Stimulated activated CD4-positive, alpha-beta T cell treated with anti-CD3 and anti-CD28 coated beads, Interleukin-12 subunit alpha, Interleukin-12 subunit beta, amount 100 ng/mL, for 4 hours (primary cell): ENCODE results near the gene LCA5.
"Not testable (repeated sequence)": the region's sequence is repeated elsewhere in the genome, so short reads cannot be mapped to it uniquely, and the experiment has no call there.

ENCODE experiments used
- DNase-seq: peaks from one replicate; pipeline ENCODE4 v3.0.0-alpha.2; 2020

Gene LCA5

GRCh38 chr6:79536954-79537747 is at the start of gene LCA5:
Gene LCA5, minus strand, starts transcription at chr6:79537430. Its CDS starts 18,536 bp downstream, at chr6:79518894.
- peak; percentile 71 for DNase-seq

DNA sequence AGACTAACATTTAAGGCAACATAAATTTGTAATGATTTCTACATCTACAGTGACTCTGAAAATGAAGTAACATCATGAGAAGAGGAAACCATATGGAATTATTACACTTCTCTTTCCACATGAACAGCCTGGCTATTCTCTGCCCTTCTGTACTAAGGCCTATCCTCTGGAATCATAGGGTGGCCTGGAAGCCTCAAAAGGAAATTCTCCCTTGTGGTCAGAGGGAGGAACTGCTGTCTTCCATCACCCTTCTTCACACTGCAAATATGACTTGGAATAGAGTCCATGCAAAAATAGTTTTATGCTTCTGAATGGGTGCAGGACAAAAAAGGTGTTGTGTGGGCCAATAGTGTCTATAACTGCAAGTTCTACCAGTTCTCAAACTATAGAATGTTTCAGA is 49.3 kb upstream of the LCA5 start:
- DNase-seq: no peak

GRCh38 chr6:79584332-79584731 is 47.1 kb upstream of the LCA5 start:
- DNase-seq: no peak

DNA sequence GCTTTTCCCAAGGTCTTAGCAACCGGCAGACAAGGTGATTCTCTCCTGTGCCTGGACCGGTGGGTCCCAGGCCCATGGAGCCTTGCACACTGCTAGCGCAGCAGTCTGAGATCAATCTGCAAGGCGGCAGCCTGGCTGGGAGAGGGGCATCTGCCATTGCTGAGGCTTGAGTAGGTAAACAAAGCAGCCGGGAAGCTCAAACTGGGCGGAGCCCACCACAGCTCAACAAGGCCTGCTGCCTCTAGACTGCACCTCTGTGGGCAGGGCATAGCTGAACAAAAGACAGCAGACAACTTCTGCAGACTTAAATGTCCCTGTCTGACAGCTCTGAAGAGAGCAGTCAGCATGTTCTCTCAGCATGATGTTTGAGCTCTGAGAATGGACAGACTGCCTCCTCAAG is 40.7 kb upstream of the LCA5 start:
- not testable (repeated sequence) for DNase-seq

DNA sequence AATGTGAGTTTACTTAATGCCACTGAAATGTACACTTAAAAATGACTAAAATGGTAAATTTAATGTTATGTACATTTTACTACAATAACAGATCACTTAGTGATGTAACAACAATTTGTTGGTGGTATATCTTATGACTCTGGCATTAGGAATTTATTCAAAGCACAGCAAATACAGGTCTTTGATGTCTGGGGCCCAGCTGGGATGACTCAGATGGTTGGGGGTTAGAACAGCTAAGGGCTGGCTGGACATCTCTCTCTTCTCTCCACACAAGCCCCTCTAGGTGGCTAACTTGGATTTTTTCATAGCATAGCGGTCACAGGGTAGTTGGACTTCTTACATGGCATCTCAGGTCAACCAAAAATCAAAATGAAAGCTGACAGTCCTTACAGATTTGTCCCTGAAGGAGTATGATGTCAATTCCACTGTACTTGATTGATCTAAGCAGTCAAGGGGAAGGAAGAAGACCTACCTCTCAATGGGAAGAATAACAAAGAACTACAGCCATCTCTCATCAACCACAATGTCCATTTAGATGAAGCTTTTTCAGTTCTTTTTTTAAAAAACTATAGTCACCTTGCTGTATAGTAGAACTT is 37.5 kb upstream of the LCA5 start:
- no peak for DNase-seq

DNA sequence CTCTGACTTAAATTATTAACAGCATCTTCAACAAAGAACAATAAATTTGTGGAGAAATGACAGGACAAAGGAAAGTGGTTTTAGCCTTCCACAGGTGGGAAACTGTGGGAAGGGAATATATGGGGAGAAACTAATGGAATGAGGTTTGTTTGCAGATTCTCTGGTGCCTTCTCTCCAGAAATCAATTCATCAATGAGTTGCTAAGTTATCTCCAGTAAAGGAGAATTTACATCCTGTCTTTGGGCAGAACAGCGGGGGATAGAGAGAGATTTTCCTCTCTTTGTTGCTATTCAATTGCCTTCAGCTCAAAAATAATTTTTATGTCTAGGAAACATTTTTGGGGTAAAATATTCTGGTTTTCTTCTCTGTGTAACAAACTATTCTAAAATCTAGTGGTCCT is 36.9 kb upstream of the LCA5 start:
- no peak for DNase-seq

DNA sequence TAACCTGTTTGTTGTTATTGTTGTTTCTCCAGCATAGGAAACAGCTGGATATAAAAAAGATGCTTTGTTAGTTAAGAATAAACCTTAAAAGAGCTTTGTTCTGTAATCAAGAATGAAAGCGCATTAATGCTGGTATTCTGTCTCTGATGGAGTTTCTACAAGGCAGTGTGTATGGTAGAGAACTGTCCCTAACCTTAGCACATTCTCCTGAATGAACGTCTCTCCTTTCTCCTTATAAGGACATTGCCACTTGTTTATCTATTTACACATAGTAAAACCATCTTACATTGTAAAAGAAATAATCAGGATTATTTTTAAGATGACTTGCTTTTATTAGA is 33.8 kb upstream of the LCA5 start:
- DNase-seq: no peak

DNA sequence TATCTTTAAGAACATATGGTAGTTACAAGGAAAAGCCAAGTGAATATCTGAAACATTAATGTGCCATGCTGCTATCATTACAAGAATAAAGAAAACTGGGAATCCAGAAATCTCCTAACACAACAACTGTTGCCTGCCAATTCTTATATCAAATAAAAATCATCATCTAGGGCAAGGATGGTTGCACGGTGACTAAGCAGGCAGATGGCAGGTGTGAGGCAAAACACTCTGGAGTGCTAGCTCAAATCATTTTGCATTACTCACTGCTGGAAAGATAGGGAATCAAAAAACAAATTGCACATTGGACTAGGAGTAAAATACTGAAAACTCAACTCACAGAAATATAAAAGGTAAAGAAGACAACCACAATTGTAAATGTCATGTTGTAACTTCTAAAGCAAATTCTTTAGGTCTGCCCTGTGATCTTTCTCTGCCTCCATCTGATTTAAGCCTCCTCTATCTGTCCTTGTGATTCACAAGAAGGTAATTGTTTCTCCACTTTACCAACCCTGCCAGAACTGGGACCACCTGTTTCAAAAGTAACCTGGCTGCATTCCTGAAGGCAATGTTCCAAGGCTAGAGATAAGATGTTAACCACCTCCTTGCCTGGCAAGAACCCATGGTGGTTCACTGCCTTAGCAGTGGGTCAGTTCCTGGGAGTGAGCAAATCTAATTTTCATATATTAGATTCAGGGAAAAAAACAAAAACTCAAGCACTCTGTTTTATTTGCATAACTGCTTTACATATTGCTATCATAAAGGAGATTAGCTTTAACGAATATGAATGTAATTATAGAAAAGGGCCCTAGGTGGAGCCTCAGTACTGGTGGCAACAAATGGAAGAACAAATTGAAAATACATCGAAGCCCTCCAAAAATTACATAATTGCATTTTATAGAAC is 33.1 kb upstream of the LCA5 start:
- no peak for DNase-seq

DNA sequence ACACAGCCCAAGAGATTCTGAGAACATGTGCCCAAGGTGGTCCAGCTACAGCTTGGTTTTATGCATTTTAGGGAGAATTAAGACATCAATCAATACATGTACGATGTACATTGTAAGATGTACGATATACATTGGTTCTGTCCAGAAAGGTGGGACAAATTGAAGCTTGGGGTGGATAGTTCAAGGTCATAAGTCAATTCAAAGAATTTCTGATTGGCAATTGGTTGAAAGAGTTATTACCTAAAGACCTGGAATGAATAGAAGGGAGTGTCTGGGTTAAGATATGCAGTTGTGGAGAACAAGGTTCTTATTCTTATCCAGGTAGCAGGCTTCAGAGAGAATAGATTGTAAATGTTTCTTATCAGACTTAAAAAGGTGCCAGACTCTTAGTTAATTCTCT is 31.8 kb upstream of the LCA5 start:
- no peak for DNase-seq

DNA sequence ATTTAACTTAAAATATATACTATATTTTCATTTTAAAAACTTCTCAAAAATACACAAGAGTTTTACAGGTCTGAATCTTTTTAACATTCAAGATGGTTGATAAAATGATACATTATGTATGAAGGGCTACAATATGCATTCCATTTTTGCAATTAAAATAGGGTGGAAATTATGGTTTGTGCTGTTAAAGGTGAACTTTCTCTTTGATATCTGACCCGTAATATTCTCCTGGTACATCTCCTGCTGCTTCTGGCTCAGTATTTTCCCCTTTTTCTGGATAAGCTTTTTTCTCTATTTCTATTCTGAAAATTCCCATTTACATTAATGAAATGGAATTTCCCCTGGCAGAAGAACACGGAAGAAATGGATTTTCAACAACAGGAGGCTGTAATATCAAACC is 27.4 kb upstream of the LCA5 start:
- no peak for DNase-seq

DNA sequence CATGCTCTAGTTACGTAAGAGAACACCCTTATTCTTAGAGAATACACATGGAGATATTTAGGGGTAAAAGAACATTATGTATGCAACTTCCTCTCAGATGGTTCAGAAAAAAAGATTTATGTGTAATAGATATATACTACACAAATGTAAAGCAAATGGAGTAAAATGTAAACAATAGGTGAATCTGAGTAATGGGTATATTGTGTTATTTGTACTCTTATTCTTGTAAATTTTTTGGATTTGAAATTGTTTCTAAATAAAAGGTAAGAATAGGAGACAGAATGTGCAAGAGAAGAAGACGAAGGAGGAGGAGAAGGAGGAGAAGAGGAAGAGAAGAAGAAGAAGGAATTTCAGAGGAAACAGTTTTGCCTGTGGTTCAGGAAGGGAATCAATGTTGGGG is 22.5 kb upstream of the LCA5 start:
- no peak for DNase-seq

DNA sequence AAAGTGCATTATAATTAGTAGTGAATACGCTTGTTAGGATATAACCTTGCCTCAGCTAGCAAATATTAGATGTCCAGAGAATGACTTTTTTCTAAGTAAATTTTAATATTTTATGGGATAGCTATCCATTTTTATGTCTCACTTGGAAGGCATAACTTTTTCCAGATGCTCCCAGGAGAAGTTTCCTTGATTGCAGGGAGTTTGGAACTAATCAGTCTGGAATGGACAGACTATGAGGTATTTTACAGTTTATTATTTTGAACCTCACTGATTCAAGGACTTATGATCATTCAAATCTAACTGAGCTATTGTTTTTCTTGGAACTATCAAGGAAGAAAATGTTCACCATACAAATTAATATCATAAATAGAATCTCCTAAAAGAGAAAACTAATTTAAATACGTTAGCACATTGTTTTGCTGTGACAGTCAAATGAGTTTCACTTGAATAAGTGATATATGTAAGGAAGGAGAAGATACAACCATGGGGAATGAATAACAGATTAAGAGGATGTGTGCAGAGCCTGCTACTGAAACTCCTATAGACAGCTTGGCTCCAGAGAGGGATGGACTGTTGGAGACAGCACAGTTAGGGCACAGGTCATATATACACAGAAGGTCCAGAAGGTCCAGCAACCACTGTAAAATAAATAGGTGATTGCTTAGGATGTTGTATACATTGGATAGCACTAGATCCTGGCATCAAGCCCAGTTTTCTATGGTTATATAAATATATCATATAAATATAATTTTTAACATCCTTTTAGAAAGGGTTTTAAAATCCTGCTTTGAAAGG is 20.6 kb upstream of the LCA5 start:
- no peak for DNase-seq

GRCh38 chr6:79554305-79554704 is 17.1 kb upstream of the LCA5 start:
- DNase-seq: no peak

DNA sequence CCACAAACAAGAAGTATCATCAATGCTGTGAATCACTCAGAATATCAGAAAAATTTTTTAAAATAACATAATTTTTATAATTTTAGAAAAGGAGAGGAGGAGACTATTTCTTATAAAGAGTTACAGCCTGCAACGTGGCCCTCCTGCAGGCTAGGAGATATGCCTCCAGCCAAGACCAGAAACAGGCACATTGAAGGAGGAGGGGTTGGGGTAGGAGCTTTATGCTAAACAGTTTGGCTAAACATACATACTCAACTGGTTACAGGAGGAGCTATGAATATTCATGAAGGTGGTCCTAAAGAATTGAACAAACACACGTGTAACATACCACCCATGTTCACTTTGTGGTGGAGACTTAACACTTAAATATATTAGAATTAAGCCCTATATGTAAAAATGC is 14.2 kb upstream of the LCA5 start:
- no peak for DNase-seq

DNA sequence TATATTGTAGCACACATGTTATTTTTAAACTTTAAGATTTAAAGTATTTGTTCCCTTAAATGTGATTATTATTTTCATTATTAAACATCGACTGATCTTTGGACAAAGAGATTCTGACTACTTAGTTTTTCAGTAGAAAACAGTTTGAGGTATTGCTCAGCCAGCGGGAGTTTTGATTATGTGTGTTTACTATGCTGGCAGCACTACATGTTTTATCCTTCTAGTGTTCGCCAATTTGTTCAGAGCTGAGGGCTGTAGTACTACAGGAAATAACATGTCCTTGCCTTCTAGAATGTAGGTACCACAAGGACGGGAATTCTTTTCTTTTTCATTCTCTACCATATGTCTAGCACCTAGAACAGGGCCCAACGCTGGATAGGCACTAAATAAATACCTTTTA is 11.1 kb upstream of the LCA5 start:
- no peak for DNase-seq

DNA sequence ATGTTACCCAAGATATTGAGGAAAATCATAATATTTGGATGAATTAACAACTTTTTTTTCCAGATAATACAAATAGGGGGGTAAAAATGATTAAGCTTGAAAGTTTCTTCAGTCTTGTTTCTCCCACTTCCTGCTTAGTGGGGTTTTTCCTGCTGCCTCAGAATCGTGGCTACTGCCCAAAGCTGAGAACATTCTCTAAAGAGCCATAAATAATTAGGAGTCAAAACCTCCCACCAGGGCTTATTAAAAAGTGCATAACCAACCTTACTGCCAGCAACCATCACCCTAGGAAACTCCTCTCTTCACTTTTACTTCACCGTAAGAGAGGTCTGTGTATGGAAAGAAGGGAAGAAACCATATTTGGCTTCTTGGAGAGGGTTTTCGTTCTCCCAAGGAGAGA is 9.0 kb upstream of the LCA5 start:
- no peak for DNase-seq

DNA sequence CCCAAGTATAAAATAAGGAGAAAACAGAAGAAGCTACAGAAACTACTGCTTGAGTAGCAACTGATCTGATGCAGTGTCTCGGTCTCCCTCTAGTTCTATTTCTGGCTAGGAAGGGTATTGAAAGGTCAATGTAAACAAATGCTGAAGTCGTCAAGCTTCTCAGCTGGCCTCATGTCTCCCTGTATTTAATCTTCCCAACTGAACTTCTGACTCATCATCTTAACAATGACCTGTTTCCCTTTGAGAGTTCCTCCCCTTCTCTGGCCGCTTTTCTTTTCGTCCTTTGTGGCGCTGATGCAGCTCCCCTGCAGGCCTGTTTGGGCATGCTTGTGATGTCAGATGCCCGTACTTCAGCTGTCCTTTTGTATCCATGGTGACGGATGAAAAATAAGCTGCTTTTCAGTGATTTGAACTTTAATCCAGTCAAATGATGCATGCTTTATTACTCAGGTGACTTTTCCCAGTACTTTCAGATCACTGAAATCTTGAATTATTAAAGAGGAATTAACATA is 7.8 kb upstream of the LCA5 start:
- DNase-seq: no peak

GRCh38 chr6:79544299-79544927 is 7.2 kb upstream of the LCA5 start:
- no peak for DNase-seq

- DNase-seq: no peak
These were observed 6.7 kb upstream of the LCA5 start for GRCh38 chr6:79543886-79544285.

GRCh38 chr6:79543411-79543810 is 6.2 kb upstream of the LCA5 start:
- DNase-seq: no peak

GRCh38 chr6:79538106-79538971 is 1.1 kb upstream of the LCA5 start:
- DNase-seq: no peak
